ENCODE data around the gene ZNF195. TPM values are rescaled to one million over a fixed set of nuclear protein-coding genes. Genes with fewer than 3 reads are reported as not detected.

The ZNF195 gene
- total RNA-seq, 1 experiment from 2014 or later, result 47.7 TPM

DNA sequence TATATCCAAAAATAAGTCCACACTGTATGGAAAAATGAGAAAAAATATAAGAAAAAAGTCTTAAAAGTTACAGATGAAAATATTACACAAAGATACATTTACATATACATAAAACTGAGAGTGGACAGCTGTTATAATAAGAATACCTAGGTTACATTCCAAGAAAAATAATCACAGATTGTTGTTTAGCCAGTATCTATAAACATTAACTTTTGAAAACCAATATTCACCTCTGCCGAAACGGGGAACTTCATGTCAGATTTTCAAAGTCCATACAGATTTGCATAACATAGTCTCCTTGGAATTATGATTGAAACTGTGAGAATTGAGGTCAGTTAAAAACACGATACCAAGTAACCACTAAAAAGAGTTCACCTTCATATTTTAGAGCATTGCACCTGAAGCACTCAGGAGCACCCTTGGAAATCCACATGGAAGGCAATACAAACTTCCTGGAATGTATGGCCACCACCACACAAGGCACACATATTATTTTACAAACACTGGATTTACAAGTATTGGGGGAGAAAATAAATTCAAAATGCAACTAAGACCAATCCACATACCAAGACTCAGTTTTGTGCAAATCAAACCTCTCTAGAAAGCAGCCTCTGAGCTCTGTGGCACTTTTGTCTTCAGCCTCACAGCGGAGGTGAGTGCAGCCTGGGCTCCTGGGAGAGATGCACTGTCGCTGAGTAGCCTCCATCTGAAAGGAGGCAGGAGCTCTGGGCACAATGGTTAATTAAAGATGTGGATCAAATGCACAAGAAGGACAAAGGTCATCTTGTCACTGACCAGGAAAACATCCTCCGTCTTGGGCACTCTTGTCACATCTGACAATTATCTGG, 34.4 kb downstream of the ZNF195 start:
- H3K79me2 ChIP-seq (ENCODE audit: insufficient read depth, low read length), result no peaks in the 10 kb centered on the region
- no peaks in the 10 kb centered on the region; the same call in 1 of the 2 replicates for H4K20me1 ChIP-seq (ENCODE audit: insufficient read depth)
- H3K9me3 ChIP-seq (ENCODE audit: control insufficient read depth in 1 of 2, insufficient read depth in 1 of 2, low read depth in 1 of 2, low read length in 2 of 2), result peaks cover 8 to 11% of the 10 kb centered on the region in 2 experiments; a peak in 3 of 4 replicates
- H3K4me3 ChIP-seq (replicated peaks in 1 of 2; ENCODE audit: low read depth in 1 of 2, low read length in 2 of 2), result no peak overlapping the region
- TF ChIP-seq ZNF274 (IDR thresholded peaks at IDR 0.05; ENCODE audit: low read depth, low read length) (no peak), SRF (IDR thresholded peaks at IDR 0.05; ENCODE audit: low read depth) (no peak), SP1 (IDR thresholded peaks at IDR 0.05; ENCODE audit: low read depth) (no peak), ZFX (IDR thresholded peaks at IDR 0.05) (no peak), CBX3 (IDR thresholded peaks at IDR 0.05; ENCODE audit: low read depth) (no peak), JUND (IDR thresholded peaks at IDR 0.05) (no peak)
- no peak overlapping the region for H3K27ac ChIP-seq (ENCODE audit: low read depth, low read length)
- ChIA-PET POLR2A (no interaction called here), RAD21 (ENCODE audit: low non-redundant PET in 1 of 2, low total read pairs in 2 of 2, uncharacterized antibody in 2 of 2, unreplicated experiment in 2 of 2) (no interaction called here), CTCF (no interaction called here)
- H3K4me2 ChIP-seq (ENCODE audit: low read length), result no peak overlapping the region
- intact Hi-C loops (cut with micrococcal nuclease), result no loop called here
- no peak overlapping the region for H3K9ac ChIP-seq (ENCODE audit: low read length)
- H3K4me1 ChIP-seq (ENCODE audit: control insufficient read depth in 1 of 2, insufficient read depth in 2 of 2, low read length in 2 of 2), result peaks cover 0 to 14% of the 10 kb centered on the region in 2 experiments; a peak in 1 of 4 replicates
- no peak for ATAC-seq
- no peaks in the 10 kb centered on the region for H3K27me3 ChIP-seq (ENCODE audit: insufficient read depth, low read length)
- DNase-seq (ENCODE audit: low read depth, low spot score), result no peak
- H3K9me2 ChIP-seq (ENCODE audit: insufficient read depth), result no peaks in the 10 kb centered on the region
- H2AFZ ChIP-seq (ENCODE audit: low read depth, low read length, poor library complexity, severe bottlenecking), result no peak overlapping the region
- no TSS peak for BruUV-seq (replicated peaks)
- H3K36me3 ChIP-seq (ENCODE audit: control insufficient read depth in 1 of 2, insufficient read depth in 2 of 2, low read length in 2 of 2), result no peaks in the 10 kb centered on the region

DNA sequence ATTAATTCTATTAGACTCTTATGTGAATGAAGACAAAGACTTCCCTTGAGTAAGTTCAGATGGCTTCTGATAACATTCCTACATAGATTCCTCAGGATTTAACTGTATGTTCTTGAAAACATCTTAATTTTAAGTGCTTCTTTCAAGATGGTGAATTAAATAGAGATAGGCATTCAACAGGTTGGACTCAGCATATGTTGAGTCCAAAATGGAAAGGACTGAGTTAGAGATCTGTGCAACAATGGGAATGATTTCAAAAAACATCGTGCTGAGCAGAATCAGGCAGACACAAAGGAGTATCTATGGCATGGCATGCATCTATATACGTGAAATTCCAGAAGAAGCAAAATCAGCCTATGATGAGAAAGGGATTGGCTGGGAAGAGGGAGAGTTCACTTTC, 36.2 kb downstream of the ZNF195 start:
- H3K9me2 ChIP-seq (ENCODE audit: insufficient read depth), result no peaks in the 10 kb centered on the region
- peaks cover 7% of the 10 kb centered on the region in 2 experiments; a peak in 3 of 4 replicates for H3K9me3 ChIP-seq (ENCODE audit: control insufficient read depth in 1 of 2, insufficient read depth in 1 of 2, low read depth in 1 of 2, low read length in 2 of 2)
- no peak overlapping the region for H3K27ac ChIP-seq (ENCODE audit: low read depth, low read length)
- intact Hi-C loops (cut with micrococcal nuclease), result no loop called here
- CTCF ChIA-PET, result interaction anchor here (1.0 kb wide), 1 partner anchor 66 kb away, joined by 4 read pairs; no protein-coding TSS in a partner anchor
- ATAC-seq (no peak), DNase-seq (ENCODE audit: low read depth, low spot score) (no peak)
- H3K4me3 ChIP-seq (replicated peaks in 1 of 2; ENCODE audit: low read depth in 1 of 2, low read length in 2 of 2), result no peak overlapping the region
- H2AFZ ChIP-seq (ENCODE audit: low read depth, low read length, poor library complexity, severe bottlenecking), result no peak overlapping the region
- no peak overlapping the region for H3K9ac ChIP-seq (ENCODE audit: low read length)
- BruUV-seq (replicated peaks), result no TSS peak
- no peak overlapping the region for H3K4me2 ChIP-seq (ENCODE audit: low read length)
- RAD21 ChIA-PET (ENCODE audit: low non-redundant PET in 1 of 2, low total read pairs in 2 of 2, uncharacterized antibody in 2 of 2, unreplicated experiment in 2 of 2), result no interaction called here
- no peak for TF ChIP-seq ZBTB33 (IDR thresholded peaks at IDR 0.05; ENCODE audit: extremely low read depth, insufficient replicate concordance, low read length)
- TF ChIP-seq SP1 (IDR thresholded peaks at IDR 0.05; ENCODE audit: low read depth), result no peak
- TF ChIP-seq POLR2A (IDR thresholded peaks at IDR 0.05; ENCODE audit: borderline replicate concordance, extremely low read depth, insufficient read depth, insufficient read length), result no peak
- no peak for TF ChIP-seq POLR2AphosphoS5 (IDR thresholded peaks at IDR 0.05; ENCODE audit: low read depth, low read length)
- TF ChIP-seq, protein P1, sequence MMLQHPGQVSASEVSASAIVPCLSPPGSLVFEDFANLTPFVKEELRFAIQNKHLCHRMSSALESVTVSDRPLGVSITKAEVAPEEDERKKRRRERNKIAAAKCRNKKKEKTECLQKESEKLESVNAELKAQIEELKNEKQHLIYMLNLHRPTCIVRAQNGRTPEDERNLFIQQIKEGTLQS (IDR thresholded peaks at IDR 0.05), result no peak
- TF ChIP-seq ZNF274 (IDR thresholded peaks at IDR 0.05; ENCODE audit: low read depth, low read length), result no peak
- no peaks in the 10 kb centered on the region; the same call in 1 of the 2 replicates for H4K20me1 ChIP-seq (ENCODE audit: insufficient read depth)
- H3K27me3 ChIP-seq (ENCODE audit: insufficient read depth, low read length), result no peaks in the 10 kb centered on the region
- peaks cover 0 to 14% of the 10 kb centered on the region in 2 experiments; a peak in 1 of 4 replicates for H3K4me1 ChIP-seq (ENCODE audit: control insufficient read depth in 1 of 2, insufficient read depth in 2 of 2, low read length in 2 of 2)
- H3K79me2 ChIP-seq (ENCODE audit: insufficient read depth, low read length), result no peaks in the 10 kb centered on the region
- POLR2A ChIA-PET, result no interaction called here
- H3K36me3 ChIP-seq (ENCODE audit: control insufficient read depth in 1 of 2, insufficient read depth in 2 of 2, low read length in 2 of 2), result no peaks in the 10 kb centered on the region

Data from HCT116 (cell line).